ENCODE results near the gene INPP5A. TPM values are rescaled to one million over a fixed set of nuclear protein-coding genes. Genes with fewer than 3 reads are reported as not detected.

Gene INPP5A
- total RNA-seq, 1 experiment from 2014 or later: 22.6 TPM

DNA sequence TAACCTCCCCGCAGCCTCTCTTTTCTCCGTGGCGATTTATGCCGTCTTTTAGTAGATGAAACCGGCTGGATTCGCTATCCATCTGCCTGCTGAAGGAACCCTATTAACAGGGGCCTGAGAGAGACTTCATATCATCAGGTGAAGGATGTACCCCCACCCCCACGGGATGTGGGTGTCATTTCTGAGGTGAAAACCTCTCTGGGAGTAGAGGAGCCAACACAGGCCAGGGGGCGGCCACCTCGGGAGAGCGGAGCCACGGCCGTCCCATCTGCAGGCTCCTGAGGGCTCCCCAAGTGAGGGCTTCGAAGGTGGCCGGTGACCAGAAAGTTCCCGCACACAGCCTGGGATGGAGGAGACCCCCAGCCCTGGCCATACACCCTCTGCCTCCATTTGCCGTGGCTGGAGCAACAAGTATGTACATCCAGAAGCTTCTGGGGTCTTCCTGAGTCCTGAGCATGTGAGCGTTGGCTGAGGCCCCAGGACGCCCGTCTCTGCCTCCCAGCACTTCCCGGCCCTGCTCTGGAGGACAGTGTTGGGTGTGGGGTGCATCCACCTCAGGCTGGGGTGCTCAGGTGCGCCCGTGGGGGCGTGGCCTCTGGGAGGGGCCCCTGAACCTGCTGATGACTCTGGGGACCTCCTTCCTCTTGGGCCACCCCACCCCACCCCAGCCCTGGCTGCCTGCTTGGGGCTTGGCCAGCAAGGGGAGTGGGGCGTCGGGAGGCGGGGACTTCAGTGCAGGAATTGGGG lies 163.7 kb downstream of the INPP5A start:
- TF ChIP-seq EZH2 (IDR thresholded peaks at IDR 0.05; ENCODE audit: low read length, unreplicated experiment) (no peak), EZH2phosphoT487 (IDR thresholded peaks at IDR 0.05; ENCODE audit: borderline replicate concordance, low read length) (no peak)
- TF ChIP-seq, protein P1, sequence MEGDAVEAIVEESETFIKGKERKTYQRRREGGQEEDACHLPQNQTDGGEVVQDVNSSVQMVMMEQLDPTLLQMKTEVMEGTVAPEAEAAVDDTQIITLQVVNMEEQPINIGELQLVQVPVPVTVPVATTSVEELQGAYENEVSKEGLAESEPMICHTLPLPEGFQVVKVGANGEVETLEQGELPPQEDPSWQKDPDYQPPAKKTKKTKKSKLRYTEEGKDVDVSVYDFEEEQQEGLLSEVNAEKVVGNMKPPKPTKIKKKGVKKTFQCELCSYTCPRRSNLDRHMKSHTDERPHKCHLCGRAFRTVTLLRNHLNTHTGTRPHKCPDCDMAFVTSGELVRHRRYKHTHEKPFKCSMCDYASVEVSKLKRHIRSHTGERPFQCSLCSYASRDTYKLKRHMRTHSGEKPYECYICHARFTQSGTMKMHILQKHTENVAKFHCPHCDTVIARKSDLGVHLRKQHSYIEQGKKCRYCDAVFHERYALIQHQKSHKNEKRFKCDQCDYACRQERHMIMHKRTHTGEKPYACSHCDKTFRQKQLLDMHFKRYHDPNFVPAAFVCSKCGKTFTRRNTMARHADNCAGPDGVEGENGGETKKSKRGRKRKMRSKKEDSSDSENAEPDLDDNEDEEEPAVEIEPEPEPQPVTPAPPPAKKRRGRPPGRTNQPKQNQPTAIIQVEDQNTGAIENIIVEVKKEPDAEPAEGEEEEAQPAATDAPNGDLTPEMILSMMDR (conservative IDR thresholded peaks at IDR 0.05; ENCODE audit: low read depth, low read length): no peak
- Histone ChIP-seq H4K20me1 (ENCODE audit: low read length) (no peaks in the 10 kb centered on the region), H3K9me2 (replicated peaks; ENCODE audit: low read length) (no peaks in the 10 kb centered on the region), H3F3A (ENCODE audit: low read length, unreplicated experiment) (no peaks in the 10 kb centered on the region), H3K27me3 (ENCODE audit: low read length) (no peaks in the 10 kb centered on the region), H3K4me2 (ENCODE audit: low read length) (no peak overlapping the region), H3K79me2 (ENCODE audit: low read length) (0 out of 2 replicates have a peak, but pooled peaks cover 3% of the 10 kb centered on the region), H3K9ac (ENCODE audit: low read length) (no peak overlapping the region), H3K4me3 (ENCODE audit: low read length) (no peak overlapping the region), H3K9me3 (ENCODE audit: low read length) (no peaks in the 10 kb centered on the region), H3K36me3 (ENCODE audit: low read depth, low read length) (no peaks in the 10 kb centered on the region), H2AFZ (ENCODE audit: low read length) (no peak overlapping the region), H3K4me1 (ENCODE audit: insufficient read depth, low read length) (no peaks in the 10 kb centered on the region), H3K27ac (ENCODE audit: low read length) (no peak overlapping the region)
- BruUV-seq (replicated peaks): no TSS peak
- ChIA-PET POLR2A (ENCODE audit: unreplicated experiment) (no interaction called here), CTCF (no interaction called here)
- intact Hi-C loops (cut with micrococcal nuclease): no loop called here
- no peak for ATAC-seq
- DNase-seq: no peak

DNA sequence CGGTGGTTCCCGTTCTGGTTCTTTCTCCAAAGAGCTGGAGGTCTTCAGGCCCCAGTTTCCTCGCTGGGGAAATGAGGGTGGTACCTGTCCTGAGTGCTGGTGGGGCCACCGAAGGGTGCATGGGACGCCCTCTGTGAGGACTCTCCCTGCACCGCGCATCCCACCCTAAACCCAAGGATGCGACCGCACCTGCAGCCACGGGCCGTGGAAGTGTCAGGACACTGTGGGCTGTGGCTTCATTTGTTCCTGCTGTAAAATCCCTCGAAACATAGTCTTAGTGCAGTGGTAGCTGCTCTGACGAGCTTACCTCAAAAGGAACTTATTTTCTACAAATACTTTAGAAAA lies 164.2 kb downstream of the INPP5A start:
- Histone ChIP-seq H3K9me3 (ENCODE audit: low read length) (no peaks in the 10 kb centered on the region), H3K4me3 (ENCODE audit: low read length) (no peak overlapping the region), H4K20me1 (ENCODE audit: low read length) (no peaks in the 10 kb centered on the region), H3K79me2 (ENCODE audit: low read length) (0 out of 2 replicates have a peak, but pooled peaks cover 3% of the 10 kb centered on the region), H3K9ac (ENCODE audit: low read length) (no peak overlapping the region), H2AFZ (ENCODE audit: low read length) (no peak overlapping the region), H3K36me3 (ENCODE audit: low read depth, low read length) (no peaks in the 10 kb centered on the region), H3K9me2 (replicated peaks; ENCODE audit: low read length) (no peaks in the 10 kb centered on the region), H3K27ac (ENCODE audit: low read length) (no peak overlapping the region), H3K27me3 (ENCODE audit: low read length) (no peaks in the 10 kb centered on the region), H3F3A (ENCODE audit: low read length, unreplicated experiment) (no peaks in the 10 kb centered on the region), H3K4me2 (ENCODE audit: low read length) (no peak overlapping the region), H3K4me1 (ENCODE audit: insufficient read depth, low read length) (no peaks in the 10 kb centered on the region)
- BruUV-seq (replicated peaks): no TSS peak
- no peak for TF ChIP-seq EZH2 (IDR thresholded peaks at IDR 0.05; ENCODE audit: low read length, unreplicated experiment)
- no peak for DNase-seq
- ATAC-seq: no peak
- ChIA-PET CTCF (no interaction called here), POLR2A (ENCODE audit: unreplicated experiment) (no interaction called here)
- intact Hi-C loops (cut with micrococcal nuclease): no loop called here

DNA sequence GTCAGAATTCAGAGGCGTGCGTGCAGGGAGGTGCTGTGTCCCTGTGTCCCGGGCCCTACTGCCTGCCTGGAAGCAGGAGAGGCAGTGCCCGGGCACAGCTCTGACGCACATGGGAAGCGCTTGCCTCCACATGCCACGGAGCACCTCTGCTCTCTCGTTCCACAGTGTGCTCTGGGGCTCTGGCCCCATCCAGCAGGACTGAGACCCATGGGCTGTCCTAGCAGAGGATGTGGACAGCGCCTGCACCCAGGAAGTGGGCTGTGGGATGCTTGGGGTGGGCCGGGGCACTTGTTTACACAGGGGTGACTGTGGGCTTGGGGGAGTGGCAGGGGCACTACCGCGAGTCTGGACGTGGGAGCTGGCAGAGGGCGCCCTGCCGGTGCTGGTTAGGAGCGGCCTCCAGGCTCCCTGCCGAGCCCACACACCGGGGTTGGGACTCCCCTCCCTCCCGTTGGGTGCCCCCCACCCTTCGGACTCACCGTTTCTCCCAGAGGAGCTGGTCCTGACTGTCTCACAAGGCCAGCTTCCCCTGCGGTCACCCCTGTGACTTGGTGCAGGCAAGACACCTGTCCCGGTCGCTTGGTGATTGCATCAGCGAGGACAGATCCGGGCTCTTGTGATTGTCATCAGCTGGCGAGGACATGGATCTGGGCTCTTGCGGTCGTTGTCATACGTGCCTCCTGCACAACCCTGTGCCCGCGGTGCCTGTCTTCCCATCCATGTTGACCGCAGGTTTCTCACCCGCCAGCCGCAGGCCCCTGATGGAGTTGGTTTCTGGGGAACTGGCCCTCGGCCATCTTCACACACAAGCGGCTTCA lies 165.2 kb downstream of the INPP5A start:
- H4K20me1 ChIP-seq (ENCODE audit: low read length): no peaks in the 10 kb centered on the region
- 0 out of 2 replicates have a peak, but pooled peaks cover 3% of the 10 kb centered on the region for H3K79me2 ChIP-seq (ENCODE audit: low read length)
- H3K9me2 ChIP-seq (replicated peaks; ENCODE audit: low read length): no peaks in the 10 kb centered on the region
- no peak overlapping the region for H3K4me3 ChIP-seq (ENCODE audit: low read length)
- no peaks in the 10 kb centered on the region for H3K36me3 ChIP-seq (ENCODE audit: low read depth, low read length)
- no TSS peak for BruUV-seq (replicated peaks)
- H3K4me2 ChIP-seq (ENCODE audit: low read length): no peak overlapping the region
- H3K27me3 ChIP-seq (ENCODE audit: low read length): no peaks in the 10 kb centered on the region
- intact Hi-C loops (cut with micrococcal nuclease): no loop called here
- ChIA-PET CTCF (no interaction called here), POLR2A (ENCODE audit: unreplicated experiment) (no interaction called here)
- H3F3A ChIP-seq (ENCODE audit: low read length, unreplicated experiment): no peaks in the 10 kb centered on the region
- DNase-seq (no peak), ATAC-seq (no peak)
- H3K9me3 ChIP-seq (ENCODE audit: low read length): no peaks in the 10 kb centered on the region
- no peak overlapping the region for H2AFZ ChIP-seq (ENCODE audit: low read length)
- H3K27ac ChIP-seq (ENCODE audit: low read length): no peak overlapping the region
- no peak for TF ChIP-seq EZH2 (IDR thresholded peaks at IDR 0.05; ENCODE audit: low read length, unreplicated experiment)
- TF ChIP-seq, protein P1 (conservative IDR thresholded peaks at IDR 0.05; ENCODE audit: low read depth, low read length): no peak
- TF ChIP-seq EZH2phosphoT487 (IDR thresholded peaks at IDR 0.05; ENCODE audit: borderline replicate concordance, low read length): no peak
- H3K4me1 ChIP-seq (ENCODE audit: insufficient read depth, low read length): no peaks in the 10 kb centered on the region
- no peak overlapping the region for H3K9ac ChIP-seq (ENCODE audit: low read length)

Data from PC-3 (cell line).